ENCODE data around the gene EVI2B.

EVI2B gene

GRCh38 chr17:31311526-31311925 lies 2.3 kb downstream of the EVI2B start:
- peaks cover 0 to under 1% (median 0%) of the 10 kb centered on the region in 4 experiments for H3K36me3 ChIP-seq (ENCODE audit: control insufficient read depth in 4 of 4, insufficient read depth in 4 of 4, low read length in 3 of 4)
- DNase-seq = no peak
- WGBS (ENCODE audit: insufficient coverage) = no CpG with 5 or more reads among the region's 3 CpGs
- H3K4me3 ChIP-seq (ENCODE audit: control insufficient read depth in 1 of 7, extremely low read depth in 1 of 7, insufficient read depth in 4 of 7, low read depth in 2 of 7, low read length in 6 of 7) = peak overlapping the region in 6 of 7 experiments; percentile 63 to 98 (median 80)
- peak overlapping the region in 1 of 2 experiments; percentile 91 for H3K27ac ChIP-seq (ENCODE audit: insufficient read depth in 1 of 2, low read depth in 1 of 2, low read length in 2 of 2, poor library complexity in 1 of 2, severe bottlenecking in 2 of 2)
- no peaks in the 10 kb centered on the region for H3K27me3 ChIP-seq (replicated peaks in 2 of 5; ENCODE audit: control insufficient read depth in 4 of 5, insufficient read depth in 5 of 5, low read length in 4 of 5)
- POLR2A ChIA-PET = interaction anchor here (0.6 kb wide), 2 partner anchors 312 to 1135 kb away, joined by 3 read pairs; no protein-coding TSS in a partner anchor
- CTCF ChIA-PET = interaction anchor here (0.6 to 1.1 kb wide), 3 partner anchors 8 to 61 kb away, joined by 3 to 5 read pairs (median 4); no protein-coding TSS in a partner anchor
- no peaks in the 10 kb centered on the region for H3K9me3 ChIP-seq (ENCODE audit: control extremely low read depth in 1 of 5, control insufficient read depth in 4 of 5, insufficient read depth in 2 of 5, low read depth in 1 of 5, low read length in 4 of 5)
- peaks cover 38 to 79% (median 71%) of the 10 kb centered on the region in 4 experiments for H3K4me1 ChIP-seq (ENCODE audit: control extremely low read depth in 1 of 4, control insufficient read depth in 4 of 4, insufficient read depth in 4 of 4, low read length in 3 of 4)

- peak in 1 of 3 donors; percentile 43 for DNase-seq
- Histone ChIP-seq H3K4me3 (ENCODE audit: control insufficient read depth in 1 of 7, extremely low read depth in 1 of 7, insufficient read depth in 4 of 7, low read depth in 2 of 7, low read length in 6 of 7) (peak overlapping the region in 6 of 7 experiments; percentile 63 to 98 (median 80)), H3K27ac (ENCODE audit: insufficient read depth in 1 of 2, low read depth in 1 of 2, low read length in 2 of 2, poor library complexity in 1 of 2, severe bottlenecking in 2 of 2) (peak overlapping the region; percentile 82 to 91), H3K9me3 (ENCODE audit: control extremely low read depth in 1 of 5, control insufficient read depth in 4 of 5, insufficient read depth in 2 of 5, low read depth in 1 of 5, low read length in 4 of 5) (no peaks in the 10 kb centered on the region), H3K4me1 (ENCODE audit: control extremely low read depth in 1 of 4, control insufficient read depth in 4 of 4, insufficient read depth in 4 of 4, low read length in 3 of 4) (peaks cover 36 to 77% (median 68%) of the 10 kb centered on the region in 4 experiments), H3K27me3 (replicated peaks in 2 of 5; ENCODE audit: control insufficient read depth in 4 of 5, insufficient read depth in 5 of 5, low read length in 4 of 5) (no peaks in the 10 kb centered on the region), H3K36me3 (ENCODE audit: control insufficient read depth in 4 of 4, insufficient read depth in 4 of 4, low read length in 3 of 4) (peaks cover 0 to 6% (median 2%) of the 10 kb centered on the region in 4 experiments)
- ChIA-PET POLR2A (interaction anchor here (0.6 to 1.2 kb wide), 3 partner anchors 9 to 1134 kb away, joined by 3 to 7 read pairs (median 6); no protein-coding TSS in a partner anchor), CTCF (interaction anchor here (1.1 kb wide), 2 partner anchors 9 to 62 kb away, joined by 4 to 5 read pairs; no protein-coding TSS in a partner anchor)
- WGBS (ENCODE audit: insufficient coverage) = no CpG with 5 or more reads among the region's 7 CpGs
These were observed 3.0 kb downstream of the EVI2B start for GRCh38 chr17:31310886-31311285.

- Histone ChIP-seq H3K36me3 (ENCODE audit: control insufficient read depth in 4 of 4, insufficient read depth in 4 of 4, low read length in 3 of 4) (peaks cover 0 to 10% (median 5%) of the 10 kb centered on the region in 4 experiments), H3K27ac (ENCODE audit: insufficient read depth in 1 of 2, low read depth in 1 of 2, low read length in 2 of 2, poor library complexity in 1 of 2, severe bottlenecking in 2 of 2) (peak overlapping the region; percentile 82 to 91), H3K4me1 (ENCODE audit: control extremely low read depth in 1 of 4, control insufficient read depth in 4 of 4, insufficient read depth in 4 of 4, low read length in 3 of 4) (peaks cover 36 to 74% (median 62%) of the 10 kb centered on the region in 4 experiments), H3K27me3 (replicated peaks in 2 of 5; ENCODE audit: control insufficient read depth in 4 of 5, insufficient read depth in 5 of 5, low read length in 4 of 5) (no peaks in the 10 kb centered on the region), H3K4me3 (ENCODE audit: control insufficient read depth in 1 of 7, extremely low read depth in 1 of 7, insufficient read depth in 4 of 7, low read depth in 2 of 7, low read length in 6 of 7) (peak overlapping the region in 6 of 7 experiments; percentile 63 to 98 (median 80)), H3K9me3 (ENCODE audit: control extremely low read depth in 1 of 5, control insufficient read depth in 4 of 5, insufficient read depth in 2 of 5, low read depth in 1 of 5, low read length in 4 of 5) (no peaks in the 10 kb centered on the region)
- ChIA-PET CTCF (interaction anchor here (0.7 to 1.1 kb wide), 3 partner anchors 10 to 69 kb away, joined by 3 to 5 read pairs (median 5); no protein-coding TSS in a partner anchor), POLR2A (interaction anchor here (0.7 to 1.2 kb wide), 3 partner anchors 9 to 53 kb away, joined by 3 to 7 read pairs (median 6); no protein-coding TSS in a partner anchor)
- WGBS (ENCODE audit: insufficient coverage) = 0% methylated on average over 2 of the region's 2 CpGs
- DNase-seq = peak in 2 of 3 donors; percentile 54 to 63
These were observed 3.6 kb downstream of the EVI2B start for GRCh38 chr17:31310260-31310659.

GRCh38 chr17:31309556-31309955 lies 4.3 kb downstream of the EVI2B start:
- peak; percentile 84 to 95 (median 92) for DNase-seq
- H3K27me3 ChIP-seq (replicated peaks in 2 of 5; ENCODE audit: control insufficient read depth in 4 of 5, insufficient read depth in 5 of 5, low read length in 4 of 5) = no peaks in the 10 kb centered on the region
- peaks cover 32 to 68% (median 55%) of the 10 kb centered on the region in 4 experiments for H3K4me1 ChIP-seq (ENCODE audit: control extremely low read depth in 1 of 4, control insufficient read depth in 4 of 4, insufficient read depth in 4 of 4, low read length in 3 of 4)
- POLR2A ChIA-PET = interaction anchor here (1.0 to 1.2 kb wide), 3 partner anchors 10 to 53 kb away, joined by 3 to 7 read pairs (median 3); partner anchors contain the start of gene EVI2A
- H3K4me3 ChIP-seq (ENCODE audit: control insufficient read depth in 1 of 7, extremely low read depth in 1 of 7, insufficient read depth in 4 of 7, low read depth in 2 of 7, low read length in 6 of 7) = peak overlapping the region in 6 of 7 experiments; percentile 63 to 98 (median 80)
- peak overlapping the region; percentile 82 to 91 for H3K27ac ChIP-seq (ENCODE audit: insufficient read depth in 1 of 2, low read depth in 1 of 2, low read length in 2 of 2, poor library complexity in 1 of 2, severe bottlenecking in 2 of 2)
- no peaks in the 10 kb centered on the region for H3K9me3 ChIP-seq (ENCODE audit: control extremely low read depth in 1 of 5, control insufficient read depth in 4 of 5, insufficient read depth in 2 of 5, low read depth in 1 of 5, low read length in 4 of 5)
- CTCF ChIA-PET = interaction anchor here (0.6 to 0.8 kb wide), 2 partner anchors 11 to 30 kb away, joined by 3 read pairs; no protein-coding TSS in a partner anchor
- WGBS (ENCODE audit: insufficient coverage) = 0% methylated on average over 1 of the region's 2 CpGs
- H3K36me3 ChIP-seq (ENCODE audit: control insufficient read depth in 4 of 4, insufficient read depth in 4 of 4, low read length in 3 of 4) = peaks cover 6 to 17% (median 12%) of the 10 kb centered on the region in 4 experiments

GRCh38 chr17:31308372-31309334 lies 5.2 kb downstream of the EVI2B start:
- peaks cover 10 to 25% (median 18%) of the 10 kb centered on the region in 4 experiments for H3K36me3 ChIP-seq (ENCODE audit: control insufficient read depth in 4 of 4, insufficient read depth in 4 of 4, low read length in 3 of 4)
- CTCF ChIA-PET = no interaction called here
- WGBS (ENCODE audit: insufficient coverage) = 18% methylated on average over 4 of the region's 5 CpGs
- H3K27me3 ChIP-seq (replicated peaks in 2 of 5; ENCODE audit: control insufficient read depth in 4 of 5, insufficient read depth in 5 of 5, low read length in 4 of 5) = no peaks in the 10 kb centered on the region
- peak overlapping the region; percentile 82 to 91 for H3K27ac ChIP-seq (ENCODE audit: insufficient read depth in 1 of 2, low read depth in 1 of 2, low read length in 2 of 2, poor library complexity in 1 of 2, severe bottlenecking in 2 of 2)
- H3K4me3 ChIP-seq (ENCODE audit: control insufficient read depth in 1 of 7, extremely low read depth in 1 of 7, insufficient read depth in 4 of 7, low read depth in 2 of 7, low read length in 6 of 7) = peak overlapping the region in 6 of 7 experiments; percentile 20 to 98 (median 70)
- H3K9me3 ChIP-seq (ENCODE audit: control extremely low read depth in 1 of 5, control insufficient read depth in 4 of 5, insufficient read depth in 2 of 5, low read depth in 1 of 5, low read length in 4 of 5) = no peaks in the 10 kb centered on the region
- DNase-seq = peak in 2 of 3 donors; percentile 55 to 65
- H3K4me1 ChIP-seq (ENCODE audit: control extremely low read depth in 1 of 4, control insufficient read depth in 4 of 4, insufficient read depth in 4 of 4, low read length in 3 of 4) = peaks cover 32 to 66% (median 51%) of the 10 kb centered on the region in 4 experiments
- POLR2A ChIA-PET = interaction anchor here (1.0 kb wide), 1 partner anchor 13 kb away, joined by 3 read pairs; the partner anchor contains the start of gene EVI2A

DNA sequence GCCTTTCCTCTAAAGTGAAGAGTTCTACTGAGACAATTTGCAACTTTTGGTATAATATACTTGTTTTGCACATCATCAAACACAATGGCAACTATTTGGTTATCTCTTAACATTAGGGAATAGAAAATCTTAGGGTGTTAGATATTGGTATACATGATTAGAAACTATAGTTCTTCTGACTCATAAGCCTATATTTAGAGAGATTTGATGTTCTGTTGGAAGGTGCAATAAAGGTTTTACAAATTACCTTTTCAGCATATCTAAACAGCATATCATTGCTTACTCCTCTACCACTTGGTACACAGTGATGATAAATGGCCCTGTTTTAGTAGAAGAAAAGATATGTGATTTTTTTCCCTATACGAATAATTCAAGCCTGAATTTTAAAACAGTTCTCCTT lies 6.2 kb downstream of the EVI2B start:
- H3K36me3 ChIP-seq (ENCODE audit: control insufficient read depth in 4 of 4, insufficient read depth in 4 of 4, low read length in 3 of 4) = peaks cover 14 to 32% (median 23%) of the 10 kb centered on the region in 4 experiments
- CTCF ChIA-PET = interaction anchor here (1.5 kb wide), 1 partner anchor 11 kb away, joined by 3 read pairs; the partner anchor contains the start of gene OMG
- POLR2A ChIA-PET = no interaction called here
- H3K27ac ChIP-seq (ENCODE audit: insufficient read depth in 1 of 2, low read depth in 1 of 2, low read length in 2 of 2, poor library complexity in 1 of 2, severe bottlenecking in 2 of 2) = peak overlapping the region; percentile 42 to 91
- peaks cover 0 to 5% (median 2%) of the 10 kb centered on the region in 5 experiments for H3K9me3 ChIP-seq (ENCODE audit: control extremely low read depth in 1 of 5, control insufficient read depth in 4 of 5, insufficient read depth in 2 of 5, low read depth in 1 of 5, low read length in 4 of 5)
- no CpG with 5 or more reads among the region's 1 CpG for WGBS (ENCODE audit: insufficient coverage)
- H3K4me1 ChIP-seq (ENCODE audit: control extremely low read depth in 1 of 4, control insufficient read depth in 4 of 4, insufficient read depth in 4 of 4, low read length in 3 of 4) = peaks cover 32 to 66% (median 50%) of the 10 kb centered on the region in 4 experiments
- no peaks in the 10 kb centered on the region for H3K27me3 ChIP-seq (replicated peaks in 2 of 5; ENCODE audit: control insufficient read depth in 4 of 5, insufficient read depth in 5 of 5, low read length in 4 of 5)
- no peak for DNase-seq
- H3K4me3 ChIP-seq (ENCODE audit: control insufficient read depth in 1 of 7, extremely low read depth in 1 of 7, insufficient read depth in 4 of 7, low read depth in 2 of 7, low read length in 6 of 7) = peak overlapping the region in 5 of 7 experiments; percentile 36 to 98 (median 74)

Measured in common myeloid progenitor, CD34-positive (primary cell).